ENCODE results near the gene SLC19A2.

- TF ChIP-seq, protein P1, sequence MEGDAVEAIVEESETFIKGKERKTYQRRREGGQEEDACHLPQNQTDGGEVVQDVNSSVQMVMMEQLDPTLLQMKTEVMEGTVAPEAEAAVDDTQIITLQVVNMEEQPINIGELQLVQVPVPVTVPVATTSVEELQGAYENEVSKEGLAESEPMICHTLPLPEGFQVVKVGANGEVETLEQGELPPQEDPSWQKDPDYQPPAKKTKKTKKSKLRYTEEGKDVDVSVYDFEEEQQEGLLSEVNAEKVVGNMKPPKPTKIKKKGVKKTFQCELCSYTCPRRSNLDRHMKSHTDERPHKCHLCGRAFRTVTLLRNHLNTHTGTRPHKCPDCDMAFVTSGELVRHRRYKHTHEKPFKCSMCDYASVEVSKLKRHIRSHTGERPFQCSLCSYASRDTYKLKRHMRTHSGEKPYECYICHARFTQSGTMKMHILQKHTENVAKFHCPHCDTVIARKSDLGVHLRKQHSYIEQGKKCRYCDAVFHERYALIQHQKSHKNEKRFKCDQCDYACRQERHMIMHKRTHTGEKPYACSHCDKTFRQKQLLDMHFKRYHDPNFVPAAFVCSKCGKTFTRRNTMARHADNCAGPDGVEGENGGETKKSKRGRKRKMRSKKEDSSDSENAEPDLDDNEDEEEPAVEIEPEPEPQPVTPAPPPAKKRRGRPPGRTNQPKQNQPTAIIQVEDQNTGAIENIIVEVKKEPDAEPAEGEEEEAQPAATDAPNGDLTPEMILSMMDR (IDR thresholded peaks at IDR 0.05) = no peak
- TF ChIP-seq POLR2A (IDR thresholded peaks at IDR 0.05) = no peak
Observed at GRCh38 chr1:169507413-169507812, 21.7 kb upstream of the SLC19A2 start.
